HG03280 (cell line): Measurements from ENCODE around the gene RNLS.

ENCODE experiments used
- ATAC-seq: cut with Tn5 transposase; IDR thresholded peaks from one replicate; pipeline ENCODE4 v1.9.1; 2021; ENCODE audit warnings: mild to moderate bottlenecking, moderate library complexity; ENCODE audit not compliant: unreplicated experiment

The RNLS gene

DNA sequence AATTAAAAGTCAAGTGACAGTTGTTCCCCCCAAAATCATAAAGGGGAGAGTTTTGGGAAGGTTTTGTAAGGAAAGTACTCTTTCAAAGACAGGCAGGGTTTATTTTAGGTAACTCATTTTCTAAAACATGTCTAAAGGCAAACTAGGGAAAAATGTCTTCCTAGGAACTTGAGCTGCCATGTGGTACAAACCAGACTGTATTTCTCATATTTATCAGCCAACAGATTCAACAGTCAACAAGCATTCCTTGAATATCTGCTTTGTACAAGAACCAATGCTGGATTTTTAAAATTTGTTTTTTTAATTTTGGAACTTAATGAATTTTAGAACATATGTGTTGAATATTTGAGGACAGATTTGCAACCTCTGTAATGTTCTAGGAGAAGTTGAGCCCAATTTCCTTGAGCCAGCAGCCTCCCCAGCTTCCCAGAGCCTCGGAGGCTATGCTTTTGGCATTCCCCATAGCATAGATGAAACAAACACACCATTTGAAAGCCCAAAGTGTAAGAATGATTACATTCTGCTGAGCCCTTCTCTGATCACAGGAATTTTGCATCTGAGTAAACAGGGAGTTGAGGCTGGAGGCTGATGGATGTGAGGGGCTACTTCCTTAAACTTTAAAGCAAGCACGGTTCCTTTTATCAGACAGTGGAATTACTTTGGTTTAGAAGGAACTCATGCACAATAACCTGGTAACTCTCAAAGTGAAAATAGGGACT is 345.1 kb downstream of the RNLS start:
- ATAC-seq, result no peak

DNA sequence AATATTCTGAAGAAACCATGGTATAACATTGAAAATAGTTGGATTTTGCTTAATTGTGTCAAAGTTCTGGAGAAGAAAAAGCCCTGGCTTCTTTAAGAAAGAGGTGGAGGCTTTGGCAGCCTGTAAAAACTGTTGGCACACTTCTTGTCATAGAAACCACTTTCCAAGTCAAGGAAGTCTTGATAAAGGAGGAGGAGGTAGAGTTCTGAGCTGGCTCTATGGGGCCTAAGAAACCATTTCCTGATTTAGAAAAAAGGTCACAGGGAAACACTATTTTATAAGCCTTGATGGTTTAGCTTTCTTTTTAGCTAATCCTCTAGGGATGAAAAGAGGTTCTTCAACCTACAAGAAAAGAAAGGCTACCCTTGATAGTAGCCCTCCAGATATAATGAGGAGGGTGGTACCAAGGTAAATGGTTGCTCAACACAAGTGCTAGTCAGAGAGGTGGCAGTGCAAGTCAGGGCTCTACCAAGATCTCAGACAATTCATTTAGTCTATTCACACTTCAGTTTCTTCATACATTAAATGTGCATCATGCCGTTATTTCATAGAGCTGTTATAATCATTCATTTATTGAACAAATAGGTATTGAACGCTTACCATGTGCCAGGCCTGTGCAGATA is 346.9 kb downstream of the RNLS start:
- no peak for ATAC-seq

DNA sequence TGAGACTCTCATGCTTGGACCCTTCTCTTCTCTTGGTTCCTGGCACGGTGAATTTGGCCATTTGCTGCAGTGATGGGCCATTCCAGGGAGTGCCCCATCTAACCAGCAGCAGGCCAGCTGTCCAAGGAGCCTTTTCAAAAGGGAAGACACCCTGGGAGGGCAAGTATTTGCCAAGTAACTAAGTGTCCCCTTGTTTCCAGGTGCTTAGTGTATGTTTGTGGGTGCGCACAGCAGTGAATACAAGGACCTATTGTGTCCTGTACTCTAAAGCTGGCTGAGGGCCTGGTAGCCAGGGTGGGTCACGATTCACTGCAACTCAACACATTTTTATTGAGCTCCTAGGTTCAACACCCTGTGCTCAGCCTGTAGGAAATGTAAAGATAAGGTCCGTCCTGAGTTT is 348.8 kb downstream of the RNLS start:
- ATAC-seq, result no peak

DNA sequence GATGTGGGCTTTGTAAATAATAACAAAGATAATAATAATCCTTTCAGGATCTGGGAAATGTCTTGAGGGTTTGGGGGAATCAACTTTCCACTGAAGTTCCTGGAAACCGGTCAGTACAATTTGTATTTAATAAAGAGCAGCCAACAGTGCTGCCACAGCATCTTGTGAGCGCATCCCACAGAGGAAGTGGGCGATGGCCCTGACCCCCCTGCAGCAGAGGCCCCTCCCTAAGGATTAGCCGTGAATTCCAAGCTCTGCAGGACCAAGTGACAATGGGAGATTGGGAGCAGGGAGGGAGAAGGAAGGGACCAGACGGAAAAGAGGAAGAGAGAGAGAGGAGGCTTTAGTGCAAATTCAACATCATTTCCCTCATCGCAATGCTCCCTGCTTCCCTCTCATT is 349.2 kb downstream of the RNLS start:
- ATAC-seq, result no peak

DNA sequence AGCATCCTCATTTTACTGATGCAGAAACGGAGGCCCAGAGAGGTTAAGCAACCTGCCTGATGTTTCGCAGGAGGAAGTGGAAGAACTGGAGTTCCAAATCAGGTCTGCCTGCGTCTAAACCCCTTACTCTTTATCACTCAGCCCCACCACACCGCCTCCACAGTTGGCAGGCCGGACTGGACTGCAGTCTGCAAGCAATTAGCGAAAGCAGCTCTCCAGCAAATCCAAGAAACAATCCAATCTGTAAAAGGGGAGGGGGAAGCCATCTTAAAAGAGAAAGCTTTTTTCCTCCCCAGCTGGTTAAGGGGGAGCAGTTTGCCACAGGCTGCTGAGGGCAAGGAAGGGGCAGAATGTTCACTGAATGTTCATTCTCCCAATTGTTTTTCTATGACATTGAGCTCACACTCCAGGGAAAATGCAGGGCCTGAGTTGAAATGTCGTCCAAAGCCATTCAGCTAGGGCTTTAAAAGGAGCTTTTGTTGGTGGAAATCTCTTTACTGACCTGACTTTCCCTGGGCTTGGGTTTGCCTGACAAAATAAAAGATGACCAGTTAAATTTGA is 350.1 kb downstream of the RNLS start:
- no peak for ATAC-seq

DNA sequence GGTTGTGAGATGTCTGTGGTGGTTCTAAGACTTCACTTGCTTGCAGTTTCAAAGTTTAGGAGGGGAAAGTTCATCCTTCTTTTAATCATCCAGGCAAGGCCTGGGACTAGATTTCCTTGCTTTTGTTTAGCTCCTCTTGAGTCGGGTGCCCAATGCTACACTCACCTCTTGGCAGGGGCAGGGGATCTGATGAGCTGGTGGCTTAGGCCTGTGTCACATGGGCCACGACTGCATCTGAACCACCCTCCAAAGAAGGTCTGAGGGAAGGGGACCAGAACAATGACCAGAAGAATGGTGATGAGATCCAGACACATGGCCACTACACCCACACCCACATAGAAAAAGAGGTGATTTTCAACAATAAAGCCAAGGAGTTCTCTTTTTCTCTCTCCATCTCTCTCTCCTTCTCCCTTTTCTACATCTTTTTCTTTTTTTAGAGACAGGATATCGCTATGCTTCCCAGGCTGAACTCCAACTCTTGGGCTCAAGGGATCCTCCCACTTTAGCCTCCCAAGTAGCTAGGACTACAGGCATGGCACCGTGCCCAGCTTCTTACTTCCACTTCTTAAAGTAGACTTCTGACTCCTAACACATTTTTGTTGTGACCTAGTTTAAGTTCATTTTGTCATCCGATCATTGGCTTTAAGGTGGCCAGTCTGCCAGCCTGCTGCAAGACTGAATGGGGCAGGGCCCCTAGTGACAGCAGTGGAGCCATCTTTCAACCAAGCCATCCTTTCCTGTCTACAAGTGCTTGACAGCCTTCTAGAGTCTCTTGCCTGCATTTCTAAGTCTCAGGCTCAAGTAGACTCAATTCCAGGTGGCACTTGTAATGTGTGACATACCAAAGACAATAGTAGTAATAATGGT is 350.9 kb downstream of the RNLS start:
- ATAC-seq, result no peak

DNA sequence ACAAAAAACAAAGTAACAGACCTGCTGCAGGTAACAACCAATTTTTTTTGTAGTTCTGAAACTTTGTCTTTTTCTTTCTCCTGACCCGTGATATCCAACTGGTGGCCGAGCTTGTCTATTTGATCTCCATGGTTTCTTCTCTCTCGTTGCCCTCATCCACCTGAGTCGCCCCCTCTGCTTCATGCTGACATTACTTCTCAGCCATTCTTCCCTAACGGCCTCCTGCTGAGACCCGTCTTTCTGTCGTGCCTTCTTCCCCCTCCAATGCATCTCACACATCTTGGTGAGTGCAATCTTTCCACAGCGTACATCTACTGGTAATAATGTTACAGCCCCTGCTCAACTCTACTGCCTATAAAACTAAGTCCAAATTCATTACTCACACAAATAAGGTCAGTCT is 352.9 kb downstream of the RNLS start:
- ATAC-seq, result no peak

DNA sequence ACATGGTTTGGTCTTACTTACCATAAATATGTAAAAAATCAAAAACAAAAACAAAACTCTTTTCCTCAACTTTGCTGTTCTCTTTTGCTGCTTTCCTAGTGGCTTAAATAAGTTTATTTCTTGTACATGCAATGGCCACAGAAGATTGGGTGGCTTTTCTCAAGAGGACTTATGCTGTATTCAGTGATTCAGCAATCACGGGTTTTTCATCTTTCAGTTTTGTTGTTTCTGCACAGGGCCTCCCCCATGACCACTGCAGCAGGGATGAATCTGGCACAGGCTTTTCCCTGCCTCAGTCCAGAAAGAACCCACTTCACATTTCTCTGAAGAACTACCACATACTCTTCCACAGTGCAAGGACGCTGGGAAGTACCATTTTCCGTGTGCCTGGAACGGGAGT is 355.0 kb downstream of the RNLS start:
- ATAC-seq, result no peak

DNA sequence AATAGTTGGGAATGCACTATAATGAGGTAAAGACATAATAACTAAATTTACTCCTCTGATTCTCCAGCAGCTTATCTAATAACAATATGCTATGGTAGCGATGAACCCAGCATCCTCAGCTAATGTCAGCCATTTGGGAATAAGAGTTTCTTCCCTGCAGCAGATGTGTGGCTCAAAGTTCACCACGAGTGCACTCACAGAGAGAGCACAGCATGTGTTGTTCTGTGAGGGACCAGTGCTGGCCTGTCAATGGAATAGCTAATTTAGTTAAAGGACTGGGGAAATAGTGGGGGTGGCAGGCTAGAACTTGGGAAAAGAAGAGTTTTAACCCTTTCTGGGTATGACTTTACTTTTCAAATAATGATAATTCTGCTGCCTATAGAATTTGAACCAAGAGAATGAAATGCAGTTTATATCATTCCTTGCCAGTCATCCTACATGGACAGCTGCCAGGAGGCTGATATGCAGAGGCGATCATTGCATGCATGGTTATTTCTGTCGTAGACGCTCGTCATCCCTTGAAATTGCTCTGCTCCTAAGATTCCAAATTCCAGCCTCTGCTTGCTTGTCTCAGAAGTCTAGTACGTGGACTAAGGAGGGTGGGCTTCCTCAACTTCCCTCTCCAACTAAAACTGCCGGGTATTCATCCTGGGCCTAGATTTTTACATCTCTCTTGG is 355.6 kb downstream of the RNLS start:
- no peak for ATAC-seq

DNA sequence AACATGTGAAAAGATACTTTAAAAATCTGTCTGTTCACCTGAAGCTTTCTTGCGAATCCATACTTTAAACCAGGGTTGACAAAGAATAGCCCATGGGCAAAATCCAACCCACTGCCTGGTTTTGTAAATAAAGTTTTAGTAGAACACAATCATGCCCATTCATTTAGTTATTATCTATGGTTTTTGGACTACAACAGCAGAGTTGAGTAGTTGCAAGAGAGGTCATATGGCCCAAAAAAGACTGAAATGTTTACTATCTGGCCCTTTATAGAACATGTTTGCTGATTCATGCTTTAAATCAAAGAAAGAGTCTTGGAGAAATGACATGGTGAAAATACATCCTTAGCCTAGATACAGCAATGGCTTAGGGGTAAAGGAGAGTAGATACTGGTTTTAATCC is 356.2 kb downstream of the RNLS start:
- no peak for ATAC-seq

DNA sequence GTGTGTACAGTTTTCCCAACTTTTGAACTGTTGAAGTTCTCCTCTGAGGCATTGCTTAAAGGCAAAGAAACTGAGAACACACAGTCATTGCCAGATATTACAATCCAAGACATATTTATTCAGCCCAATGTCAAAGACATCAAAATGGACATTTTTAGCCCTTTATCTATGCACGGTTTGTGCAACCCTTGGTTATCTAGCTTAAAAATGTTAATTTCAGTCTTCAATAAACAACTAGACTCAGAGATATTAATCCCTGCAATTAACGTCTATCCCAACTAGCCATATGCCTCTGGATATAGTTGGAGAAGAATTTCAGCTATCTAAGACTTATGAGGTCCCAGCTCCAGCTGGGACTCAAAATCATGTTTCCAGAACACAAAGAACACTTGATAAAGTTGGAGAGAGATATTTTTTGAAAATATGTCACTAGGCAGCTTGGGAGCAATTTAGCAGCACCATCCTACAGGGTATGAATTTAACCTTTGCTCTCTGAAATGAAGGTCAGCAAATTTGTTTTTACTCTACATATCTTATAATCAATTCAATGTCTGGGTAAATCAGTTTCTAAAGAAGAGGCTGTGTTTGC is 357.0 kb downstream of the RNLS start:
- no peak for ATAC-seq
